ENCODE results near the gene RACGAP1. TPM values are rescaled to one million over a fixed set of nuclear protein-coding genes. Genes with fewer than 3 reads are reported as not detected.

RACGAP1 gene
- polyA plus RNA-seq, 1 of the 3 experiments (the other 2 are of a cell fraction), result 21.5 TPM

GRCh38 chr12:50050119-50050385 lies 24.8 kb upstream of the RACGAP1 start:
- Histone ChIP-seq H3K79me2 (ENCODE audit: insufficient read depth) (no peaks in the 10 kb centered on the region), H3K27me3 (ENCODE audit: insufficient read depth) (peaks cover 7% of the 10 kb centered on the region), H3K9me3 (no peaks in the 10 kb centered on the region), H3K9me2 (no peaks in the 10 kb centered on the region), H3K4me1 (ENCODE audit: control insufficient read depth in 1 of 2, insufficient read depth in 2 of 2, low read depth in 1 of 2, low read length in 1 of 2) (peaks cover 0 to 4% of the 10 kb centered on the region in 2 experiments; a peak in 1 of 4 replicates), H2AFZ (ENCODE audit: low read depth) (no peak overlapping the region), H4K20me1 (ENCODE audit: insufficient read depth) (no peaks in the 10 kb centered on the region), H3K36me3 (replicated peaks in 1 of 2; ENCODE audit: control insufficient read depth in 1 of 2, insufficient read depth in 2 of 2, low read length in 1 of 2) (no peaks in the 10 kb centered on the region), H3K4me2 (no peak overlapping the region), H3K4me3 (ENCODE audit: low read depth in 2 of 2, low read length in 1 of 2) (no peak overlapping the region), H3K9ac (no peak overlapping the region), H3F3A (replicated peaks; ENCODE audit: insufficient read depth) (no peaks in the 10 kb centered on the region), H3K27ac (ENCODE audit: low read depth in 2 of 2, low read length in 1 of 2) (no peak overlapping the region)
- DNase-seq, result no peak
- WGBS (ENCODE audit: low lambda C conversion rate), result 77% methylated on average over 3 of the region's 3 CpGs
- no peak for TF ChIP-seq MAX (IDR thresholded peaks at IDR 0.05; ENCODE audit: low read depth)
- no peak for TF ChIP-seq CTCF (IDR thresholded peaks at IDR 0.05)
- no peak for TF ChIP-seq RAD21 (IDR thresholded peaks at IDR 0.05; ENCODE audit: low read length)
- no peak for TF ChIP-seq MEF2A (IDR thresholded peaks at IDR 0.05; ENCODE audit: borderline replicate concordance, low read depth)
- no peak for TF ChIP-seq GATA2 (CRISPR knock-in tag; IDR thresholded peaks at IDR 0.05)
- no peak for TF ChIP-seq REST (IDR thresholded peaks at IDR 0.05; ENCODE audit: low read depth, low read length)
- TF ChIP-seq NRF1 (IDR thresholded peaks at IDR 0.05; ENCODE audit: low read depth, low read length), result no peak
- no peak for TF ChIP-seq MXI1 (IDR thresholded peaks at IDR 0.05; ENCODE audit: low read depth, low read length)
- no peak for TF ChIP-seq ZBTB33 (IDR thresholded peaks at IDR 0.05; ENCODE audit: borderline replicate concordance, low read depth)
- no peak for TF ChIP-seq USF2 (IDR thresholded peaks at IDR 0.05; ENCODE audit: borderline replicate concordance, low read depth, low read length)
- no peak for TF ChIP-seq CHD2 (IDR thresholded peaks at IDR 0.05; ENCODE audit: low read length, partially characterized antibody)
- no peak for TF ChIP-seq JUND (IDR thresholded peaks at IDR 0.05)
- no peak for TF ChIP-seq POLR2AphosphoS5 (IDR thresholded peaks at IDR 0.05; ENCODE audit: low read depth, low read length)
- TF ChIP-seq TEAD4 (IDR thresholded peaks at IDR 0.05; ENCODE audit: borderline replicate concordance, insufficient read depth), result no peak
- TF ChIP-seq TAF1 (IDR thresholded peaks at IDR 0.05; ENCODE audit: borderline replicate concordance, low read depth, low read length), result no peak
- no peak for TF ChIP-seq TCF12 (IDR thresholded peaks at IDR 0.05)
- CTCF ChIA-PET, result interaction anchor here (0.8 to 37.6 kb wide), 6 partner anchors 11 to 183 kb away, joined by 3 to 1401 read pairs (median 12); partner anchors contain the start of genes AQP5 and AQP6
- POLR2A ChIA-PET, result no interaction called here
